ENCODE results near the gene JUNB. TPM values are rescaled to one million over a fixed set of nuclear protein-coding genes. Genes with fewer than 3 reads are reported as not detected.

The JUNB gene
- total RNA-seq (2014; rRNA removed): 76.8 and 91.4 TPM in 2 replicates
- polyA plus RNA-seq (2012): 34.8 TPM

DNA sequence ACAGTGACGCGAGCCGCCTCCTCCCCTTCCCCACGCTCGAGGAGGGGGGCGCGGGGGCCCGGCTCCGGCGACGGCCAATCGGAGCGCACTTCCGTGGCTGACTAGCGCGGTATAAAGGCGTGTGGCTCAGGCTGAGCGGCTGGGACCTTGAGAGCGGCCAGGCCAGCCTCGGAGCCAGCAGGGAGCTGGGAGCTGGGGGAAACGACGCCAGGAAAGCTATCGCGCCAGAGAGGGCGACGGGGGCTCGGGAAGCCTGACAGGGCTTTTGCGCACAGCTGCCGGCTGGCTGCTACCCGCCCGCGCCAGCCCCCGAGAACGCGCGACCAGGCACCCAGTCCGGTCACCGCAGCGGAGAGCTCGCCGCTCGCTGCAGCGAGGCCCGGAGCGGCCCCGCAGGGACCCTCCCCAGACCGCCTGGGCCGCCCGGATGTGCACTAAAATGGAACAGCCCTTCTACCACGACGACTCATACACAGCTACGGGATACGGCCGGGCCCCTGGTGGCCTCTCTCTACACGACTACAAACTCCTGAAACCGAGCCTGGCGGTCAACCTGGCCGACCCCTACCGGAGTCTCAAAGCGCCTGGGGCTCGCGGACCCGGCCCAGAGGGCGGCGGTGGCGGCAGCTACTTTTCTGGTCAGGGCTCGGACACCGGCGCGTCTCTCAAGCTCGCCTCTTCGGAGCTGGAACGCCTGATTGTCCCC, at the start of gene JUNB:
TSS of gene JUNB (plus strand) at position 142 of the 706 bp plus-strand sequence. CDS start at position 428, 286 bp downstream.
- DNase-seq (ENCODE audit: low read depth): peak; percentile 95

DNA sequence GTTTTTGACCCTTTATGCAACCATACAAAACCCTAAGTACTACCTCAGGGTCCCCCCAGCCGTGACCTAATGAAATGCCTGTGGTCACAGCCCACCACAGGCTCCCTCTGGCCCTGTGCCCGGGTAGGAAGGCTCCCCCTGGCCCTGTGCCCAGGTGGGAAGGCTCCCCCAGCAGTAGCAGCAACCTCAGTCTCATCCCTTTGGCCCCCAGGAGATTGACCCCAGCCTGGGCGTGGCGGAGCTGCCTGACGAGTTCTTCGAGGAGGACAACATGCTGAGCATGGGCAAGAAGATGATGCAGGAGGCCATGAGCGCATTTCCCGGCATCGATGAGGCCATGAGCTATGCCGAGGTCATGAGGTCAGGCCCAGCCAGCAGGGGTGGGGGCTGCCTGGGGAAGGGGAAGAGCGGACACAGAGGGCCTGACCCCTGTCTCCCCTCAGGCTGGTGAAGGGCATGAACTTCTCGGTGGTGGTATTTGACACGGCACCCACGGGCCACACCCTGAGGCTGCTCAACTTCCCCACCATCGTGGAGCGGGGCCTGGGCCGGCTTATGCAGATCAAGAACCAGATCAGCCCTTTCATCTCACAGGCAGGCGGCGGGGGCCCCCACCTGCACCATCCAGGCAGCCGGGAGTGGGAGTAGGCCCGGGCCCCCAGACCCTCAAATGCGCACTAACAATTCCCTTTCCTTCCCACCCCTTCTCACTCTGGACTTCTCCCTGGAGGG, 46.0 kb upstream of the JUNB start:
- peak; percentile 46 for DNase-seq (ENCODE audit: low read depth)

DNA sequence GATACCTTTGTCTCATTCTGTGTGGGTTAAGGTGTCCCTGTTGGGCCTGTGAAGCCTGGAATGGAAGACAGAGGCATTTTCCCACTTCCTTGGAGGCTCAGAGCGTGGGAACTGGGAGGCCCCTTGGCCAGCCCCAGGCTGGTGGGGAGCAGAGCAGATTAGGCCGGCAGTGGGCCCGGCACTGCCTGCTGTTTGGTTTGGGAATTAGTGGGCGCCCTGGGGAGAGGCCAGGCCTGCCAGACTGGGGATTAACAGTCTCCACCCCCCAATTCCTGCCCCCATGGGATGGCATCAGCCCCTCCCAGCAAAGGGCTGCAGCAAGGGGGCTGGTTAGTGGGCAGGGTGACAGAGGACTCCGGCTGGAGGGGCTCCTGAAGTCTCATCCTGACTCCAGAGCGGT, 42.8 kb upstream of the JUNB start:
- DNase-seq (ENCODE audit: low read depth): no peak

DNA sequence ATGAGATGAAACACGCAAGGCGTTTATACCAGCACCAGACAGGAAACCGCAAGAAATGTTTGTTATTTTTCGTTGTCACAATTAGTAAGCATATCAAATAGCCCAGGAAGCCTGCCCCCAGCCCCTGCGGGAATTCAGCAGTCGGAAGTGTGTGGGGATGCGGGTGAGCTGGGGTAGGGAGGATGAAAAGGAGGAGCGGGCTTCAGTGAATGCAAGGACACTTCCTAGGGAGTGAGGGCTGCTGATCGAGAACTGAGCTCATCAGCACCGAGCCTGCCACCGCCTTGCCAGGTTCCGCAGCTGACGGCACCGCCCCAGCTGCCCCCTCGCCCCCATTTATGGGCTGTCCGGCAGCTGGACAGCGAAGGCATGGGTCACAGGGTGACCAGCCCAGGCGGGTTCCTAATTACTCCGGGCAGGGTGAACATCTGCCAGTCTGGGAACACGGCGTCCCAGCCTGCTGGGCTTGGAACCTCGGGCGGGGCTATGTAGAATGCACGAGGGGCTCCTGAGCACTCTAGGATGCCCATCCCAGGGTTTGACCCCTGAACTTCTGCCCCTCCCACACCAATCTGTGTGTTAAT, 41.3 kb upstream of the JUNB start:
- peak; percentile 85 for DNase-seq (ENCODE audit: low read depth)

DNA sequence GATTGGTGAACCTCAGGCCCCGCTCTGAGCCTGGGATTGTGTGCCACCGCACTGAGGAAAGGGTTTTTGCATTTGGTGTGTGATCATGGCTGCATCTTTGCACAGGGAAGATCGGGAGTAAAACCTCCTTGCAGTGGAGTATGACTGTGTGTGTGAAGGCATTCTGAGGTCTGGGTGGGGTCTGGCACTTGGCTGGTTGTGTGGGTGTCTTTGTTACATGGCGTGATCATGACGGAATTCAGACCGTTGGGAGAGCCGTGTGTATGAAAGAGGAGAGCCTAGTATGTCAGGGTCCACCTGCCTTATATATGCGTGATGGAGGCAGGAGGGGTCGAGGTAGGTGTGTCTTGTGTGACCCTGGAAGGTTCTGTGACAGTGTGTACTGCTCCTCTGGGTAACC, 40.4 kb upstream of the JUNB start:
- peak; percentile 41 for DNase-seq (ENCODE audit: low read depth)

DNA sequence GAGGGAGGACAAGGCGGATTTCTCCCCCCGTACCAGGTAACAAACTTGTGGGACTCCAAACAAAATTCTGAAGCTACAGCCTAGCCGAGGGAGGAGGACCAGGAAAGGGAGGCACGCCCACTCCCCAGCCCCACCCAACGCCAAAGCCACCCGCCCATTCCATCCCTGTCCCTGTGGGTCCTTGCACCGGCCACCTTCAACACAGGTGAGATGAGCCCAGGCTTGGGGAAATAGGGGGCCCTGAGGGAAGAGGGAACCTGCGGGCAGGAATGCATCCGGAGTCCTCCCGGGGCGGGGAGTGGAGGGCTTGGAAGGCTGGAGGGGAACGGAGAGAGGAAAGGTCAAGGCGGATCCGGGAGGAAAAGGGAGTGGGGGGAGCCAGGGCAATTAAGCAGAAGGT, 39.7 kb upstream of the JUNB start, which contains the start of gene BEST2:
TSS of gene BEST2 (plus strand) at position 157 of the 400 bp plus-strand sequence. CDS start 802 bp downstream, outside the sequence.
- DNase-seq (ENCODE audit: low read depth): no peak

DNA sequence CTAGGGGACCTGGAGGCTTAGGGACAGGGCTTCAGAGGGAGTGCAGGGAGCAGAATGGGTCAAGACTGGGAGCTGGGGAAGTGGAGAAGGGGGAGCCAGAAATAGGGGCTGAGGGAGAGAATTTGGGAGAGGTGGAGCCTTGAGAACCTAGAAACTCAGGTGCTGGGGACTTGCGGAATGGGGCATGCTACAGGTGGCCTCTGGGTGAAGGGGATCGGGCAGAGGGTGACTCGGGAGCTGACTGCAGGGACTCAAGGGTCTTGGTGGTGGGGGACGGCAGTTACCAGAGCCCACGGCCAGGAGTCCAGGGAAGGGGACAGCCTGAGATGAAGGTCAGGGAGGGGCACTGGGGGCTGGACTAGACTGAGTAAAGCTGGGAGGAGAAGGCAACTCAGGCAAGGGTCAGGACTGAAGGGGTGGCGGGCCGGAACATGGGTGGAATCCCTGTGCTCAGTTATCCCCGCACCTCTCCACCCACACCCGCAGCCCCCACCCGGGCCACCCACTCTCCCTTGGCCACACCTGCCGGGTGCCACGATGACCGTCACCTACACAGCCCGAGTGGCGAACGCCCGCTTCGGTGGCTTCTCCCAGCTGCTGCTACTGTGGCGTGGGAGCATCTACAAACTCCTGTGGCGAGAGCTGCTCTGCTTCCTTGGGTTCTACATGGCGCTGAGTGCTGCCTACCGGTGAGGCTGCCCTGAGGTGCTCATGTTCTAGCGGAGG, 39.1 kb upstream of the JUNB start:
- no peak for DNase-seq (ENCODE audit: low read depth)

DNA sequence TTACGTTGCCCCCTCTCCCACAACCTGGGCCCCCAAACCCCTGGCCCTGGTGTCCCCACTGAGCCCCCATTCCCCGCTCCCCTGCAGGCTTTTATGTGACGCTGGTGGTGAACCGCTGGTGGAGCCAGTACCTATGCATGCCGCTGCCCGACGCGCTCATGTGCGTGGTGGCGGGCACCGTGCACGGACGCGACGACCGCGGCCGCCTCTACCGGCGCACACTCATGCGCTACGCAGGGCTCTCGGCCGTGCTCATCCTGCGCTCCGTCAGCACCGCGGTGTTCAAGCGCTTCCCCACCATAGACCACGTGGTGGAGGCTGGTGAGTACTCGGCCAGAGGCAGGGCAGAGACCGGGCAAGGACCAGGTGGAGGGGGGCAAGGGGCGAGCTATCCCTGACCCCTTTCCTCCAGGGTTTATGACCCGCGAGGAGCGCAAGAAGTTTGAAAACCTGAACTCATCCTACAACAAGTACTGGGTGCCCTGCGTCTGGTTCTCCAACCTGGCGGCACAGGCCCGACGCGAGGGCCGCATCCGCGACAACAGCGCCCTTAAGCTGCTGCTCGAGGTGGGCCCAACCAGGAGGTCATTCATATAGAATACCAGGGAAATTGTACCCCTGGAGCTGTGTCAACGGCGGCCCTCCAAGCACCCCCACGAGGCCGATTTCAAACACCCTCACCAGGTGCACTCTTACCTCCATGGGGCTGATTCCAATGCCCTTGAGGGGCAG, 36.7 kb upstream of the JUNB start:
- DNase-seq (ENCODE audit: low read depth): no peak

DNA sequence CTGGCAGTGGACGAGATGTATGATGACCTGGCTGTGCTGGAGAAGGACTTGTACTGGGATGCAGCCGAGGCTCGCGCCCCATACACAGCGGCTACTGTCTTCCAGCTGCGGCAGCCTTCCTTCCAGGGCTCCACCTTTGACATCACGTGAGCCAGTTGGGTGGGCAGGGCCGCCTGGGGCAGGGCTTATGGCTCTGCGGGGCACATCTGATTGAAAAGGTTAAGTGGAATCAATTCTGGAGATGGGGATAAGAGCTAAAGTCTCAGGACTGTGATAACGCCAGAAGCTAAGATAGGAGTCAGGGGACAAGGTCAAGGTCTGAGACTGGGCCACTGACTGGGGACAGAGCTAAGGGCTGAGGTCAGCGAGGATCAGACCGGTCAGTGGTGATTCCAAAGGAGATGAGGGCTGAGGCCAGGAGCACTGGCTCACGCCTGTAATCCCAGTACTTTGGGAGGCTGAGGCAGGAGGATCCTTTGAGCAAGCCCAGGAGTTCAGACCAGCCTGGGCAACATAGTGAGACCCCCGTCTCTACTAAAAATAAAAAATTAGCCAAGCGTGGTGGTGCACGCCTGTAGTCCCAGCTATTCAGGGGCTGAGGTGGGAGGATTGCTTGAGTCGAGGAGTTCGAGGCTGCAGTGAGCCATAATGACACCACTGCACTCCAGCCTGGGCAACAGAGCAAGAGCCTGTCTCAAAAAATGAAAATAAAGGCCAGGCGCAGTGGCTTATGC, 35.0 kb upstream of the JUNB start:
- no peak for DNase-seq (ENCODE audit: low read depth)

DNA sequence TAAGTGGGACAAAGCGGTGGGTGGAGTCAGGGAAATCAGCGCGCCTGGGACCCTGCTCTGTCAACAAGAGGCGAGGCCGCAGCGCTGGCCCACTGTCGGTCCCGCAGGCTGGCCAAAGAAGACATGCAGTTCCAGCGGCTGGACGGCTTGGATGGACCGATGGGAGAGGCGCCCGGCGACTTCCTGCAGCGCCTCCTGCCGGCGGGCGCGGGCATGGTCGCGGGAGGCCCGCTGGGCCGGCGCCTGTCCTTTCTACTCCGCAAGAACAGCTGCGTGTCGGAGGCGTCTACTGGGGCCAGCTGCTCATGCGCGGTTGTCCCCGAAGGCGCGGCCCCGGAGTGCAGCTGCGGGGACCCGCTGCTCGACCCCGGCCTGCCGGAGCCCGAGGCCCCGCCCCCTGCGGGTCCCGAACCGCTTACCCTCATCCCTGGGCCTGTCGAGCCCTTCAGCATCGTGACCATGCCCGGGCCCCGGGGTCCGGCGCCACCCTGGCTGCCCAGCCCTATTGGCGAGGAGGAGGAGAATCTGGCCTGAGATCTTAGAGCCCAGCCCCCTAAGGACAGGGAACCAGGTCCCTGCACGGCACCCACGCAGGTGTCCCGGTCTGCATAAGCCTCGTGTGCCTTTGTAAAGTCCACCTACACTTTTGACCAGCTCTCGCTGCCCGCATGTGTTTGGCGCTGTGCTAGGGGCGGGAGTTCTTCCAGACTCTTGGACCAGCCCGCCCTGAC, 33.6 kb upstream of the JUNB start:
- peak; percentile 83 for DNase-seq (ENCODE audit: low read depth)

DNA sequence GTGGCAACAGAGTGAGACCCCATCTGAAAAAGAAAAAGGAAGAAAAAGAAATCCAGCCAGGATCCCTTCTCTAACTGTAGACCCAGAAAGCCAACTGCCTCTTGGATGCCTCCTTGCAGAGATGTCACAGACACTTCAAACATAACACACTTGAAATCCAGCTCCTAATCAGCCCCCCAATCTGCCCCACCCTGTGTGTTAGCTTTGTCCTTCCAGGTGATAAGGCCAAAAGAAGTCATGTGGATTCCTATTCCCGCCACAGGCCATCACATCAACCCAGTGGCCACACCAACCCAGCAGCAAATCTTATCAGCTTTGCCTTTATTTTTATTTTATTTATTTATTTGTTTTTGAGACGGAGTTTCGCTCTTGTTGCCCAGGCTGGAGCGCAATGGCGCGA, 31.6 kb upstream of the JUNB start:
- DNase-seq (ENCODE audit: low read depth): no peak

DNA sequence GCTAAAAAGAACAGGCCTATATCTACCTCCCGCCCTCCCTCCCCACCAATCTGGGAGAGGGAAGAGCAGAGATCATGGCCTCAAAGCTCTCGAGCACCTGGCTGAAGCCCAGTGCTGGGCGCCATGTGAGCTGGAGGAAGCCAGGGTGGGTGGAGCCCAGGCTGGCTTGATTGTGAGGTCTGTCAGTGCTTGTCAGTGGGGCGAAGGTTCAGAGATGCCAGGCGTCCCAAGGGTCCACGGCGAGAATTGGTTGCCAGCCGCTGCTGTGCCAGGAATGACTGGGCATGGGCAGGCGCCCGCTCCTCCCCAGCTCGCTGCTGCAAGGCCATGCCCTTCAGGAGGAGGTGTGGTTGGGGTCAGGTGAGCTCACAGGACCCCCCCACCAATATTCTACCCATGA, 28.2 kb upstream of the JUNB start:
- DNase-seq (ENCODE audit: low read depth): no peak

DNA sequence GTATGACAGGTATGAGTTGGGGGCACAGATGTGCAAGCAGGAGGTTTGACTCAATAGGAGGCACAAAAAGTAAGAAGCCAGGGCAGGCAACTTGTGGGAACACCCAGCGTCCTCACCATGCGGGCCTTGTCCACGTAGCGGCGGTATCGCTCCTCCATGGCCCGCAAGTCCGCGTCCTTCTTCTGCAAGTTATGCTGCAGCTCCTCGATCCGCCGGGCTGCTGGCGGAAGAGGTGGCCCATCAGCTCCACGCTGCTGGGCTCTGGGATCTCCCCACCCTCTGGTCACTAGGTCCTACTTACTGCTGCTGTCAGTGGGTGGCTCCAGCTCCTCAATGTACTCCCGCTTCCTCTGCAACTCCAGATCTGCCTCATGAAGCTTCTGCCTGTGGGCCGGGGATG, 26.6 kb upstream of the JUNB start:
- no peak for DNase-seq (ENCODE audit: low read depth)

DNA sequence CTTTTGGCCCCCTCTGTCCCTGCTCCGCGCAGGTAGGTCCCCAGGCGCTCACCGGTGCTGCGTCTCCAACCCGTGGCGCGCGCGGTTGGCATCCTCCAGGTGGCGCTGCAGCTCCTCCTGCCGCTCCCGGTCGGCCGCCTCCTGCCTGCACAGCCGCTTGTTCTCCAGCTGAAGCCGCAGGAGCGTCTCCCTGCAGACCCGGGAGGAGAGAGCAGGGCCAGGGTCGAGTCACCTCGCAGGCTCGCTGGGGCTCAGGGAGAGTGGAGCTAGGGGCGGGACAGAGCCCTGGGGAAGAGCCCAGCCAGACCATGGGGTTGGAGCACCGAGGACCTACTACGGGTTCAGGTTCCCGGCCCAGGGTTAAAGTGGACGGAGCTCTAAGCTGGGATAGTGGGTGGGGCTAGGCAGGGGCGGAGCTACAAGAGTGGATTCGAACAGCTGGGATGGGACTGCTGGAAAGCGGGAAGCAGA, 25.2 kb upstream of the JUNB start:
- DNase-seq (ENCODE audit: low read depth): peak; percentile 78

DNA sequence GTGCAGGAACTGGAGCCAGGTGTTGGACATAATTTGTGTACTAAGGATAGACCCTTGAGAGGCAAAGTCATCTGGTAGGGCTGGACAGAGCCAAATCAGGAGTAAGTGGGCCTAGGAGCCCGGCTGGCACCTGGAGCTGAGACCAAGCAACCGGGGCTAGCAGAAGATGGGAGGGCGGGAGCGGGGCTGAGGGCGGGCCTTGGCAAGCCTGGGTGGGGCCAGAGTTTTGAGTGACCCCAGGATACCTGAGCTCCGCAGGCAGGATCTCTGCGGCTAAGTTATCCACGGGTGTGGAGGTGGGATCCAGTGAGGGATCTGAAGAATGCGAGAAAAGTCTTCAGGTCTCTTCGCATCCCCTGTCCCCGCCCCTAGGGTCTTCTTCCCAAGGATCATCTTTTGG, 24.1 kb upstream of the JUNB start:
- no peak for DNase-seq (ENCODE audit: low read depth)

DNA sequence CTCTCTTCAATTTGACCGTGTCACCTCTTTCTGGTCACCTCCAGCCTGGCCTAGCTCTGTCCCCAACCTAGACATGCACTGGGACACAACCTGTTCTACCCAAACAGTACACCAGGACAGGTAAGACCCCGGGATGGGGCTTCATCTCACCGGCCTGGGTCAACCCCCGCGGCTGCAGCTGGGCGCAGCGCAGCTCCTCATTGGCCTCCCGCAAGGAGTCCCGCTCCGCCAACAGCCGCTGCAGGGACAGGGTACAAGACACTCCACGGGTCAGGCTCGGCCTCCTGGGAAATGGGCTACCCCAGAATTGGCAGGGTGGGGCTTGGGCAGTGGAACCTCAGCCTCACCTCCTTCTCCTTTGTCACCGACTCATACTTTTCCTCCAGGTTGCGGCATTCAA, 23.6 kb upstream of the JUNB start:
- no peak for DNase-seq (ENCODE audit: low read depth)

DNA sequence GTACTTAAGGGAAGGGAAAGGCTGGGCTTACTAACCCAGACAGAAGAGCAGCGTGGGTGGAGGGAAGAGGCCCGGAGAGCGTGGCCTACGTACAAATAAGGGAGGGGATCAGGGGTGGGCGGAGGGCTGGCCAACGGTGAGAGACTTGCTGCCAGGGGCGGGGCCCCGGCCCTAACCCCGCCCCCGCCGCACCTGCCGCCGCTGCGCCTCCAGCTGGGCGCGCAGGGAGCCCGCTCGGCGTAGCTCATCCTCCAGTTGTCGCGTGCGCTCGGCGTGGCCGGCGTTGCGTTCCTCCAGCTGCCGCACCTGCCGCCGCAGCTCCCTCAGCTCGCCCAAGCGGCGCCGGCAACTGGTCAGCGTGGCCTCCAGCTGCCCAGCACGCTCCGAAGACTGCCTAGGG, 21.6 kb upstream of the JUNB start:
- DNase-seq (ENCODE audit: low read depth): no peak

DNA sequence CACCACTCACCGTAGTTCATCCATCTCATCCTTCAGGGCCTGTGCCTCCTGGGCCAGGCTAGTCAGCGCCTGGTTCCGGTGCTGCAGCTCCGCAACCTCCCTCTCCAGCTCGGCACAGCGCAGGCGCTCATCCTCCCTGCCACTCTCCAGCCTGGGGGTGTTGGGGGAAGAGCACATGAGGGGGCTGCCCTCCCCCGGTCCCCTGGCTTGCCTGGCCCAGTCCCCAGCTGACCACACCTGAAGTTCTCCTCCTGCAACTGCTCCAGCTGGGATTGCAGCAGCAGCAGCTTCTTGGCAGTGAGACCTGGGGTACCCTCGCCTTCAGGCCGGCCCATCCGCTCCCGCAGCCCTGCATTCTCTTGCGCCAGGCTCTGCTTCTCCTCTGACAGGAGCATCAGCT, 20.4 kb upstream of the JUNB start:
- DNase-seq (ENCODE audit: low read depth): no peak

DNA sequence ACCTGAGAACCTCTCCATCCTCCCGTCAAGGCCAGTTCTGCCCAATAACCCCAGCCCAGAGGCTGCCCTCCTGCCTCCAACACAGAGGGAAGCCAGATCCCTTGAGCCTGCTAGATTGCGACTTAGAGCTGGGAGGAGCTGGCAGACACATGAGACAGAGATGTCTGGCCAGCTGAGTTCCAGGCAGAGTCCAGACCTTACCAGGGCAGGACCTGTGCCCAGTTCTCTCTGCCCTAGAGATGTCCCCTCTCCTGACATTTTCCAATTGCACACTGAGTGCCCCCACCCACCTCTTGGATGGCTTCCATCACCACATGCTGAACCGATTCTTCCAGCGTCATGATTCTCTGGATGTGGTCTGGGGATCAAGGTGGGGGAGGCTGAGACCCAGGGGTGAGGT, 19.0 kb upstream of the JUNB start:
- DNase-seq (ENCODE audit: low read depth): no peak

DNA sequence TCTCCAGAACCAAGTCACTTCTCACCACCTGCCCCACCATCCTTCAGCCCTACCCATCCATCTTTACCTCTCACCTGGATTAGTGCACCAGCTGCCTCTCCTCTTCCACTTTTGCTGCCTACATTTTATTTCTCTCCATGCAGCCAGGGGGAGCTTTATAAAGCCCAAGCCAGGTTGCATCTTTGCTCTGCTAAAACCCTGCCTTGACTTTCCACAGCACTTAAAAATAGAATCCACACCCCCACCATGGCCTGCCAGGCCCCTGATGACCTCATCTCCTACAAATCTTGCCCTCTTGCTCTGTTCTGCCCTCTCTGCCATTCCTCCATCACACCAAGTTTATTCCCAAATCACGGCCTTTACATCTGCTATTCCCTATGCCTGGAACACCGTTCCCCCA, 17.7 kb upstream of the JUNB start:
- DNase-seq (ENCODE audit: low read depth): peak; percentile 75

Measured in LHCN-M2 (cell line).